HUES64 (cell line): ENCODE results near the gene EFHD2.
"Not testable (repeated sequence)": the region's sequence is repeated elsewhere in the genome, so short reads cannot be mapped to it uniquely, and the experiment has no call there.

Source experiments
- H3K27ac ChIP-seq: 2 replicates; pipeline ENCODE4 v1.7.0; 2013; ENCODE audit warnings: low read depth, low read length, inconsistent platforms
- H3K27me3 ChIP-seq: 2 replicates; pipeline ENCODE4 v1.6.1; 2013; ENCODE audit warnings: mild to moderate bottlenecking, low read length; ENCODE audit not compliant: insufficient read depth
- H3K36me3 ChIP-seq: 2 replicates; pipeline ENCODE4 v1.6.1; 2013; ENCODE audit warnings: mild to moderate bottlenecking, low read length; ENCODE audit not compliant: insufficient read depth
- H3K4me1 ChIP-seq: 2 replicates; pipeline ENCODE4 v1.6.1; 2013; ENCODE audit warnings: mild to moderate bottlenecking, low read length, moderate library complexity; ENCODE audit not compliant: insufficient read depth
- H3K4me3 ChIP-seq: 2 replicates; pipeline ENCODE4 v1.5.1; 2013; ENCODE audit warnings: mild to moderate bottlenecking, low read length, moderate library complexity
- H3K9ac ChIP-seq: 2 replicates; pipeline ENCODE4 v1.6.1; 2013; ENCODE audit warnings: mild to moderate bottlenecking, low read depth, low read length
- H3K9me3 ChIP-seq: 2 replicates; pipeline ENCODE4 v1.6.1; 2013; ENCODE audit warnings: low read depth, low read length; ENCODE audit not compliant: insufficient read depth
- WGBS: fragments of 150-250, 120-280 bp; methylation state at CpG from one replicate; pipeline ENCODE4 v1.1.7; 2013; ENCODE audit warnings: missing lambda C conversion rate; 5-methylcytosine and 5-hydroxymethylcytosine counted together

EFHD2 gene

DNA sequence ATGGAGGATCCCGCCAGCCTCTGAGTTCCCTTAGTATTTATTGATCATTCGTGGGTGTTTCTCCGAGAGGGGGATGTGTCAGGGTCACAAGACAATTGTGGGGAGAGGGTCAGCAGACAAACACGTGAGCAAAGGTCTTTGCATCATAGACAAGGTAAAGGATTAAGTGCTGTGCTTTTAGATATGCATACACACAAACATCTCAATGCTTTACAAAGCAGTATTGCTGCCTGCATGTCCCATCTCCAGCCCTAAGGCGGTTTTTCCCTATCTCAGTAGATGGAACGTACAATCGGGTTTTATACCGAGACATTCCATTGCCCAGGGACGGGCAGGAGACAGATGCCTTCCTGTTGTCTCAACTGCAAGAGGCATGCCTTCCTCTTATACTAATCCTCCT lies 30.5 kb upstream of the EFHD2 start:
- H3K27me3 ChIP-seq = peaks cover 44% of the 10 kb centered on the region
- H3K27ac ChIP-seq = not testable (repeated sequence)

DNA sequence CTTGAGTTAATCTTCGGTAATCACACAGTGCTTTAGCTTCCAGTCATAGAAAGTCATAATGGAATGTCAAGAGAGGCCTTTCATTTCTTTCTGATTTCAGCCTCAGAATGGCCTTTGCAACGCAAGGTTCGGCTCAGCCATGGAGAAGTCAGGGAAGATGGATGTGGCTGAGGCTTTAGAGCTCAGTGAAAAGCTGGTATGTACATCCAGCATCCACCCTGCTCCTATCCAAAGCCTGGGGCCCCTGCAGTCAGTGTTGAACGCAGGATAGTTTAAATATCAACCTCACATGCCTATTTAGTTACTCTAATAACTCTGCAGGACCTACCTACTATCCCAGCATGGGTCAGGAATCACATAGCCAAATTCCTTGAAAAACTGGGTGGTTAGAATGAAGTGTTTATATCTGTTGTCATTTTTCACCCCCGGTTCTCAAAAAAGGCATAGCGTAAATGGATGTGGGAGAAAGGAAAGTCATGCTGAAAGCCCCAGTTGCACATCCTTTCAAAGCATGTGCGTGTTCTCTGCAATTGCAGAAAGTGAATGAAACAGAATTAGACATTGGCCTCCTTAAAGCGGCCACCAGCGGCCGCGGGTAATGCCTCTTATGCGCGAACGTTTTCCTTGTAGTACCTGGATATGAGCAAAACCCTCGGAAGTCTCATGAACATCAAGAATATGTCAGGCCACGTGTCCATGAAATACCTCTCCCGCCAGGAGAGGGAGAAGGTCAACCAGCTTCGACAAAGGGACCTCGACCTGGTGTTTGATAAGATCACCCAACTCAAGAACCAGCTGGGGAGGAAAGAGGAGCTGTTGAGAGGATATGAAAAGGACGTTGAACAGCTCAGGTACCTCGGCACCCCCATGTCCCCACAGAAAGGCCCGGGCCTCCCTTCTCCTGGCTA lies 28.8 kb upstream of the EFHD2 start:
- Histone ChIP-seq H3K4me1 (peaks cover 16% of the 10 kb centered on the region), H3K4me3 (no peak overlapping the region), H3K27me3 (peaks cover 61% of the 10 kb centered on the region), H3K36me3 (no peaks in the 10 kb centered on the region), H3K27ac (no peak overlapping the region), H3K9ac (no peak overlapping the region), H3K9me3 (no peaks in the 10 kb centered on the region)
- WGBS = 90% methylated on average over 22 of the region's 22 CpGs

More for the DNA sequence above, 30.5 kb upstream of the EFHD2 start:
- 62% methylated on average over 8 of the region's 9 CpGs for WGBS
- H3K4me3 ChIP-seq, H3K4me1 ChIP-seq, H3K36me3 ChIP-seq, H3K9ac ChIP-seq, H3K9me3 ChIP-seq: not testable (repeated sequence)

DNA sequence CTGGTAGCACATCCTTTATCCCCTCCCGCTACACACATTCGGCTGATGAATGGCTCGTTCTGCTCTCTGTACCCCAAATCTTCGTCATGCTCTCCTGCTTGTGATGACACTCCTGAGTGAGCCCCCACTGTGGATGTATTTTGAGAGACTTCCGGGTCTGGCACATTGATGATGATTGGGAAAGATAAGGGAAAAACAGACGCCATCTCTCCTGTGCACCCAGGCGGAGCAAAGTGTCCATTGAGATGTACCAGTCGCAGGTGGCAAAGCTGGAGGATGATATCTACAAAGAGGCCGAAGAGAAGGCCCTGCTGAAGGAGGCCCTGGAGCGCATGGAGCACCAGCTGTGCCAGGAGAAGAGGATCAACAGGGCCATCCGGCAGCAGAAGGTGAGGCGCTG lies 27.9 kb upstream of the EFHD2 start:
- H3K4me1 ChIP-seq = peaks cover 24% of the 10 kb centered on the region
- H3K9ac ChIP-seq = no peak overlapping the region
- peaks cover 71% of the 10 kb centered on the region for H3K27me3 ChIP-seq
- no peaks in the 10 kb centered on the region for H3K9me3 ChIP-seq
- no peak overlapping the region for H3K4me3 ChIP-seq
- H3K27ac ChIP-seq = no peak overlapping the region
- no peaks in the 10 kb centered on the region for H3K36me3 ChIP-seq
- WGBS = 97% methylated on average over 12 of the region's 12 CpGs

DNA sequence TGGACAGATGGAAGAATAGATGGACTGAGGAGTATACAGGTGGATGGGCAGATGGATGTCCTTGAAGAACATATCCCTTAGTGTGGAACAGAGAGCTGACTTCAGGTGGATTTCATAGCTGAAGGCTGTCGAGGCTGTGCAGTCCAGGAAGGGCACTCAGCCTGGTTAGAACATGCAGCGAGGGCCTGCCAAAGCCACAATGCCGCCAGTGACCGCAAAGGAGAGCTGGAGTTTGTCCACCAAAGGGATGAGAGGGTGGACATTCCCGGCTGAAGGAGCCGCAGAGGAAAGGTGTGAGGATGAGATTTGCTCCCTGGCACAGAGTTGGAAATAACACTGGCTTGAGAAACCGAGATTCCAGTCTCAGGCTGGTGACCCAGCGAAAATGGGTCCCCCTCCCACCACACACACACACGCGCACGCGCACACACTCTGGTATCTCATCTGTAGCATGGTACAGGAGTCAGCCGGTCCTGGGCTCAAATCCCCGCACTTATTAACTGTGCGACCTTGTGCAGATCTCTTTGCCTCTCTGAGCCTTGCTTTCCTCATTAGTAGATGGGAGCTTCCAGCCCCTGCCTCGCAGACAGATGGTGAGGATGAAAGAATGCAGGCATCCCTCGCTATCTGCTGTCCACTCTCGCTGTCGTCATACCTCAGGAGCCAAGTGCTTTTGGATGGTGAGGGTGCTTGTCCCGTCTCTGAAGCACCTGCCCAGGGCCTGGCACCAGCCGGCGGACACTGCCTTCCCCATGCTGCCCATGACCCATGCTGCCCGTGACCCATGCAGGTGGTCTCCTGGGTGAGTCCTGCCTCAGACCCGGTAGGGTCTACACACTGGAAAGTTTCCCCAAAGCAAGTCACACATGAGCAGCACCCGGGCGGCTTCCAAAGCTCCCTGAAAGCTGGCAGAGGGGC lies 26.8 kb upstream of the EFHD2 start:
- WGBS = 91% methylated on average over 26 of the region's 26 CpGs
- Histone ChIP-seq H3K27me3 (peaks cover 81% of the 10 kb centered on the region), H3K9ac (no peak overlapping the region), H3K4me3 (no peak overlapping the region), H3K9me3 (no peaks in the 10 kb centered on the region), H3K36me3 (no peaks in the 10 kb centered on the region), H3K4me1 (peaks cover 26% of the 10 kb centered on the region), H3K27ac (no peak overlapping the region)

DNA sequence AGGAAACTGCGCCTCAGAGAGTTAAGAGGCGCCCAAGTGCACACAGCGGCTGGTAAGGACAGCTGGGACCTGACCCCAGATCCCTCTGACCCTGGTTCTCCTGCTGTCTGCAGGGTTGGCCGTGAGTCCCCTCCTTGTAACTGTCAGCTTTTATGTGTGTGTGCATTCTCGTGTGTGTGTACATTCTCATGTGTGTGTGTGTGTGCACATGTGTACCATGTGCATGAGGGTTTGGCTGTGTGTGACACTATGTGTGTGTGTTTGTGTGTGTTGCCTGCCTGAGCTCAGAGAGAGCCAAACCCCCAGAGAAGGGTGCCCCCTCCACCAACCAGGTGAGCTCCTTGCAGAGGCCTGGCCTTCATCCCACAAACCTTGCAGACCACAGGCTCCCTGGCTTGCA lies 25.9 kb upstream of the EFHD2 start:
- H3K4me1 ChIP-seq = peaks cover 33% of the 10 kb centered on the region
- no peak overlapping the region for H3K4me3 ChIP-seq
- 83% methylated on average over 5 of the region's 5 CpGs for WGBS
- no peak overlapping the region for H3K9ac ChIP-seq
- H3K36me3 ChIP-seq = no peaks in the 10 kb centered on the region
- H3K9me3 ChIP-seq = no peaks in the 10 kb centered on the region
- H3K27me3 ChIP-seq = peaks cover 86% of the 10 kb centered on the region
- peak overlapping the region; percentile 46; the same call in 1 of the 2 replicates for H3K27ac ChIP-seq

DNA sequence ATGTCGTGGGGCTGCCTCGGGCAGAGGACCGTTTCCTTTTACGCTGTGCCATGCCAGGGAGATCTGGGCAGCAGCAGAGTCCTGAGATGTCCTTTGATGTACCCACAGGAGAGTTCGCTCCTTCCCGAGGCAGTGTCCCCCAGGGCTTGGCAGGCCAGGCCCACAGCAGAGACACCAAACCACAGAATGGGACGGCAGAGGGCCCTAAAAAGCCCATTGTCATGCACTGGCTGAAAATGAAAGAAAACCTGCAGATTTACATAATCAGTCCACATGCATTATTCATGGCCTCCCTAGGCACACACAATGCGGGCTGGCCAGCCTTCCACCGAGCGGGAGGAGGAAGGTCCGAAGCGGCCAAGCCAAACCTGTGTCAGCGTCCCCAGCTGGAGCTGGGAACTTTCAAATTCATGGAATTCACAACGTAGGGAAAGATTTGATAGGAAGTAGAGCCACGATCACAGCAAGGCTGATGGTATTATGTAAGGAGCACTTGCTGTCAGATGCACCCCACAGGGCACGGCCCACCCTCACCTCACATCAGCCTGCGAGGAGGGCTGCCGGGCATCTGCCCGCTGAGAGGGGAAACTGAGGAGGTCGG lies 25.3 kb upstream of the EFHD2 start:
- Histone ChIP-seq H3K36me3 (no peaks in the 10 kb centered on the region), H3K27ac (peak overlapping the region; percentile 65; the same call in 1 of the 2 replicates), H3K27me3 (peaks cover 90% of the 10 kb centered on the region), H3K4me3 (peak overlapping the region; percentile 33), H3K4me1 (peaks cover 34% of the 10 kb centered on the region), H3K9ac (no peak overlapping the region), H3K9me3 (no peaks in the 10 kb centered on the region)
- 3% methylated on average over 18 of the region's 20 CpGs for WGBS

DNA sequence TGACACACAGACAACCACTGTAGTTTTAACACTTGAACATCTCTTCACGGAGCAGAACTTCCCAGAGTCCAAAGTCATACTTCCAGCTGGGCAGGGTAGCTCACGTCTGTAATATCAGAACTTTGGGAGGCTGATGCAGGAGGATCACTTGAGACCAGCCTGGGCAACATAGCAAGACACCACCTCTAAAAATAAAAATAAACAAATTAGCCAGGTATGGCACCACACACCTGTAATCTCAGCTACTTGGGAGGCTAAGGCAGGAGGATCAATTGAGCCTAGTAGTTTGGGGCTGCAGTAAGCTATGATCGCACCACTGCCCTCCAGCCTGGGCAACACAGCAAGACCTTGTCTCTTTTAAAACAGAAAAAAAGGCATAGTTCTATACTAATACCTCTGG lies 24.3 kb upstream of the EFHD2 start:
- no peak overlapping the region for H3K9ac ChIP-seq
- WGBS = 74% methylated on average over 3 of the region's 3 CpGs
- H3K27ac ChIP-seq = no peak overlapping the region
- no peaks in the 10 kb centered on the region for H3K36me3 ChIP-seq
- no peaks in the 10 kb centered on the region for H3K9me3 ChIP-seq
- H3K4me3 ChIP-seq = no peak overlapping the region
- H3K4me1 ChIP-seq = peaks cover 34% of the 10 kb centered on the region
- peaks cover 83% of the 10 kb centered on the region for H3K27me3 ChIP-seq

DNA sequence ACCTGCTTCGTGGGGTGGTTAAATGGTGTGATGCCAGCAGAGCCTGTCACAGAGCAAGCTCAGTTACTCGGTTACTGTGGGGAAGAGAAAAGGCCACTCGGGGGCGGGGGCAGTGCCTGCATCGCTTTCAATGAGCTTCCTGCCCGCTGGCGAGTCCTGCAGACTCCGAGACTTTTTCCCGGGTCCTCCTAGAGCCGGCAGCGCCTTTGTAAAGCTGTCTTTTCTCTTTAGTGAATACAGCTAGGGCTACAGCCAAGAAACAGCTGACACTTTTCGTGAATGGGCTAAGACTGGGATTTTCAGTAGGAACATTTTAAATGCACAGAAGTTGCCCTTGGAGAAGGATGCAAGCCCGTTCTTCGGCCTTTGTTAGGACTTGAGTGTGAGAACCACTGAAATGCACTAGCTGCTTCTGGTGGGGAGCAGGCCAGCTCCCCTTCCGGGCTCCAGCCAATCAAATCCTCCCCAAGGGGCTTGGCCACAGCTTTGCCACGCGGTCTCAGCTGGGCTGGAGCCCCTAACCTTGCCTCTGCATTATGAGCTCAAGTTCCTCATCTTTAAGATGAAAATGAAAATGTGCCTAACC lies 23.4 kb upstream of the EFHD2 start:
- 0 out of 2 replicates have a peak overlapping the region, but pooled peaks have one; percentile 1 for H3K4me3 ChIP-seq
- H3K4me1 ChIP-seq = peaks cover 34% of the 10 kb centered on the region
- WGBS = 16% methylated on average over 17 of the region's 17 CpGs
- H3K27ac ChIP-seq = no peak overlapping the region
- no peaks in the 10 kb centered on the region for H3K36me3 ChIP-seq
- peaks cover 75% of the 10 kb centered on the region for H3K27me3 ChIP-seq
- 0 out of 2 replicates have a peak overlapping the region, but pooled peaks have one; percentile 18 for H3K9ac ChIP-seq
- no peaks in the 10 kb centered on the region for H3K9me3 ChIP-seq

DNA sequence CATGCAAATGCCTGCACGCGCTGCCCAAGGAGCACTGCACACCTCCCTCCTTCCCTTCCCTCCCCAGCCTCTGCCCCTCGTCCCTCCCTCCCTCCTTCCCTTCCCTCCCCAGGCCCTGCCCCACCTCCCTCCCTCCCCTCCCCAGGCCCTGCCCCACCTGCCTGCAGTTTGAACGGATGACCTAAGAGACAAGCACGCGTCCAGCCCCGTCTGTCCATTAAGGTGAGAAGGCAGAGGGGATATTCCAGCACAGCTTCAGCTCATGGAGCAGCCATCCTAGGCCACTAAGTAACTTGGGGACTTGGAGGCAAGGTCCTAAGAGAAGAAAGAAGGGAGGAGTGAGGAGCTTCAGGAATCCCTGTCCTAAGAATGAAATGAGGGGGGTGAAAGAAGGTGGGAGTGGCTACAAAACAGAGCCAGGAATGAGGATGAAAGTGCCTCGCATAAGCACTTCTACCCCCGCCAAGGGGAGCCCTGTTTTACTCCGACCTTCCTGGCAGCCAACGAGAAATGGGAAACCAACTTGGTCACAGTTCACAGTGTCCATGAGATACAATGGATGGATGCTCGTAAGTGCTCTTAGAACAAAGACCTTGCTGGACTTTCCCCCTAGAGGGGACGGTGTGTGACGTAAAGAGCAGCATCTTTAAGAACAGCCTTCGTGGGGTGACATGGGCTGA lies 21.3 kb upstream of the EFHD2 start:
- Histone ChIP-seq H3K27me3 (peaks cover 54% of the 10 kb centered on the region), H3K9me3 (no peaks in the 10 kb centered on the region), H3K4me3 (0 out of 2 replicates have a peak overlapping the region, but pooled peaks have one; percentile 3), H3K27ac (no peak overlapping the region), H3K36me3 (no peaks in the 10 kb centered on the region), H3K4me1 (peaks cover 33% of the 10 kb centered on the region), H3K9ac (no peak overlapping the region)
- WGBS = 52% methylated on average over 14 of the region's 15 CpGs

DNA sequence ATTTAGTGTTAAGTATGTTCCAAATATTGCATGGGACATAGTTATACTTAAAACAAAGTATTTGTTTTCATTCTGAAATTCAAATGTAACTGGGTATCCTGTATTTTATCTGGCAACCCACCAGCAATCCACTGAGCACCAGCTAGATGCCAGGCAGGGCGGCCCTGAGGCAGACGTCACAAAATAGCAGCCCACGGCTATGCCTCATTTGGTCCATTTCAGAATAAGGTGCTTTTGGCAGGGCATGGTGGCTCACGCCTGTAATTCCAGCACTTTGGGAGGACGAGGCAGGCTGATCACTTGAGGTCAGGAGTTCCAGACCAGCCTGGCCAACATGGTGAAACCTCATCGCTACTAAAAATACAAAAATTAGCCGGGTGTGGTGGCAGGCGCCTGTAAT lies 19.9 kb upstream of the EFHD2 start:
- peaks cover 39% of the 10 kb centered on the region for H3K27me3 ChIP-seq
- peaks cover 29% of the 10 kb centered on the region for H3K4me1 ChIP-seq
- H3K4me3 ChIP-seq, H3K9me3 ChIP-seq, H3K27ac ChIP-seq, H3K36me3 ChIP-seq, H3K9ac ChIP-seq: not testable (repeated sequence)
- WGBS = 95% methylated on average over 8 of the region's 8 CpGs
